ENCODE measurements around the gene CARNS1.

- no peak for TF ChIP-seq CTCF (conservative IDR thresholded peaks at IDR 0.05; ENCODE audit: low read depth, low read length)
- no peak for TF ChIP-seq EZH2 (IDR thresholded peaks at IDR 0.05; ENCODE audit: borderline replicate concordance, low read depth, low read length, poor library complexity, severe bottlenecking)
Measured at GRCh38 chr11:67456068-67456705, 40.7 kb downstream of the CARNS1 start.

All from A673 (cell line).